ENCODE data around the gene SLC37A1.

Gene SLC37A1

DNA sequence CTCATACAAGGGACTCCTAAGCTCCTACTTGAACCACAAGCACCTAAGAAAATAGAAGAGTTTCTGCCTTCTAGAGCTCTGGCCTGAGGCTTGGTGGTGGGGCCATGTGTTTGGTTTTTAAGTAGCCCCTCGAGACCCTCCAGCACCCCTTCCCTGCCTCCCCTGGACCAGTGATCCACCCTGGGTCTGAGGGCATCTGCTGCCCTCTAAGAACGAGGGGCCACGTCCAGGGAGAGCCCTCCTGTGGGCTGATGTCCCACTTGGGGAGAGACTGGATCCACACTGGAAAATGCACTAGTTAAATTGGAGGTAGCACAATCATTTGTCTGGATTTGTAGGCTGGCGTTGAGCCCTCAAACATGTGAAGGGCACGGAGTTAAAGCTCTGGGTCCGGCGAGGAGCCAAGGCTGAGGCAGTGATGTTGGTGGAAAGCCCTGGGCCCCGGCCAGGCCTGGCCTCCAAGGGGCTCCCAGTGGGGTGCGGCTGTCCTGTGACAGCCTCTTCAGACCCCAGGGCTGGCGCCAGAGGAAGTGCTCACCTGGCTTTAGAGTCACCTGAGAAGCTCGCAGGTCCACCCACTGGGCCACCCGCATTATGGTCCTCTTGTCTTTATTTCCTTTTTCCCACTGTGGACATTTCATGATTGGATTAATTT, 65.2 kb downstream of the SLC37A1 start:
- TF ChIP-seq, protein P1, sequence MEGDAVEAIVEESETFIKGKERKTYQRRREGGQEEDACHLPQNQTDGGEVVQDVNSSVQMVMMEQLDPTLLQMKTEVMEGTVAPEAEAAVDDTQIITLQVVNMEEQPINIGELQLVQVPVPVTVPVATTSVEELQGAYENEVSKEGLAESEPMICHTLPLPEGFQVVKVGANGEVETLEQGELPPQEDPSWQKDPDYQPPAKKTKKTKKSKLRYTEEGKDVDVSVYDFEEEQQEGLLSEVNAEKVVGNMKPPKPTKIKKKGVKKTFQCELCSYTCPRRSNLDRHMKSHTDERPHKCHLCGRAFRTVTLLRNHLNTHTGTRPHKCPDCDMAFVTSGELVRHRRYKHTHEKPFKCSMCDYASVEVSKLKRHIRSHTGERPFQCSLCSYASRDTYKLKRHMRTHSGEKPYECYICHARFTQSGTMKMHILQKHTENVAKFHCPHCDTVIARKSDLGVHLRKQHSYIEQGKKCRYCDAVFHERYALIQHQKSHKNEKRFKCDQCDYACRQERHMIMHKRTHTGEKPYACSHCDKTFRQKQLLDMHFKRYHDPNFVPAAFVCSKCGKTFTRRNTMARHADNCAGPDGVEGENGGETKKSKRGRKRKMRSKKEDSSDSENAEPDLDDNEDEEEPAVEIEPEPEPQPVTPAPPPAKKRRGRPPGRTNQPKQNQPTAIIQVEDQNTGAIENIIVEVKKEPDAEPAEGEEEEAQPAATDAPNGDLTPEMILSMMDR (IDR thresholded peaks at IDR 0.05): no peak

DNA sequence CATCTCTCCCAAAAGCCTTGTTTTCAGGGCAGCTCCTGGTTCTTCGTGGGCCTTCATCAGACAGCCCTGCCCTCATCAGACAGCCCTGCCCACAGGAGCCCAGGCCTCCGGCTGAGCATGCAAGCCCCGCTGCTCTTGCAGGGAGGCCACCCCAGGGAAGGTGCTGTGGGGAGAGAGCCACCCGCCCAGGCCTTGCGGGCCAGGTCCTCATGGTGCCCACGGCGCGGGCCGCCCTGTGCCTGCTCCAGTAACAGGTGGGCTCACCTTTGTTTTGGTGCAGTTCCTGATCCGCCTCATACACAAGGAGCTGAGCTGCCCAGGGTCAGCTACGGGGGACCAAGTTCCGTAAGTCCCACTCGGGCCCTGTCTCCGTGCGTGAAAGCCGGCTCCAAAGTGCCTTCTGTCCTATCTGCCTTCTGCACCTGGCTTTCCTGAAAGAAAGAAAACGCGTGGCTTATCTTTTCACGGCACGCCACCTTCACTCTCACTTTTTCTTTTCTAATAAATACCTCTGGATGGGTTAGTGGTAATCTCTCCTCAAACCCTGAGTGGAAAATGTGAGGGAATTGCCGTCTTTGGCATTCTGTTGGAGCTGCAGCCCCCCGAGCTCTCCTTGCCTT, 65.9 kb downstream of the SLC37A1 start:
- TF ChIP-seq, protein P1 (IDR thresholded peaks at IDR 0.05): no peak

DNA sequence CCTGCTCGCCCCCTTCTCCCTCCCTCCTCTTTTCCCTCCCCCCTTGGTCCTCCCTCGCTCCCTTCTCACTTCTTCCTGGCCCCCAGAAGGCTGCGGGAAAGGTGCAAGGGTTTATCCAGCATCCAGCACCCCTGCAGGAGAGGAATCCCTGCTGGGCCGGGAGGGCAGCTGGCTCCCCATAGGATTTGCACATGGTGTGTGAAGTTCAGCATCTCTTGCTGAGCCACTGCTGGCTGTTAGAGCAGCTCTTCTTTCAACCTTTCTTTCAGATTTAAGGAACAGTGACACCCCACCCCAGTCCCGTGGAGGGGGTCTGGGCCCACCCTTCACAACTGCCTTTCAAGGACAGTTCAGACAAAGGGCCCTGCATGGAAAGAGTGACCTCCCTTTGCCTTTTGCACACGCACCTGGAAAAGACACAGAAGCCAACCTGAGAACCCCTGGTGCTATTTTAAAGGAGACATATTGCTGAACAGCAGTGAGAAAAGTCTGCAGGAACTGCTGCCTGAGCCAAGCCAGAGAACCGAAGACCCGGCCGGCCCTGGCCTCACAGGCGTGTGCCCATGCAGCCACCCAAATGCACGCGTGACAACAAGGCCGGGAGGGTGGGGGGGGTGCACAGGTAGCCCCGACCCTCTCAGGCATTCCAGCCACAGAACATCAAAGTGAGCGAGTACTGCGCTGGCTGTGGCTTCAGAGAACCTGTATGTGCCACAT, 66.6 kb downstream of the SLC37A1 start:
- TF ChIP-seq, protein P1 (IDR thresholded peaks at IDR 0.05): no peak

DNA sequence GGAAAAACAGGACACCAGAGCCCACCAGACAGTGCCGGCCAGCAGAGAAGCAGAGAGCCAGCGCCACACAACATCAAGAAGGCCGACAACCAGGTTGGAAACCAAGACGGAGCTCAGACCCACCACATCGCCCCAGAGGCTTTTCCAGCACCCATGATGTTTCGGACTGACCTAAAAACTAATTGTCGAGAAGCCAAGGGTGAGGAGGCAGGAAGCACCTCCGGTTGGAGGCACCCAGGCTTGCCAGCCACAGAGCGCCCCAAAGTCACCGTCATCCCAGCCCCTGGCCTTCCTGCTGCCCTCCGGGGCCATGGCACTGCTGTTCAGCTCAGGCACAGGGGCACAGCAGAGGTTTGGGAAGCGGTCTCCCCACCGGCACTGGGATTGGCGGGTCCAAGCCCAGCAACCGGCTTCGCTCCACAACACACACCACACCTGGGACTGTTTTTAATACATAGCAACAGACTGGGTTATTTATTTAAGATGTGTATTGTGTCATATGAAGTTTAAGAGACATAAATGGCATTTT, 67.2 kb downstream of the SLC37A1 start:
- TF ChIP-seq, protein P1 (IDR thresholded peaks at IDR 0.05): no peak

DNA sequence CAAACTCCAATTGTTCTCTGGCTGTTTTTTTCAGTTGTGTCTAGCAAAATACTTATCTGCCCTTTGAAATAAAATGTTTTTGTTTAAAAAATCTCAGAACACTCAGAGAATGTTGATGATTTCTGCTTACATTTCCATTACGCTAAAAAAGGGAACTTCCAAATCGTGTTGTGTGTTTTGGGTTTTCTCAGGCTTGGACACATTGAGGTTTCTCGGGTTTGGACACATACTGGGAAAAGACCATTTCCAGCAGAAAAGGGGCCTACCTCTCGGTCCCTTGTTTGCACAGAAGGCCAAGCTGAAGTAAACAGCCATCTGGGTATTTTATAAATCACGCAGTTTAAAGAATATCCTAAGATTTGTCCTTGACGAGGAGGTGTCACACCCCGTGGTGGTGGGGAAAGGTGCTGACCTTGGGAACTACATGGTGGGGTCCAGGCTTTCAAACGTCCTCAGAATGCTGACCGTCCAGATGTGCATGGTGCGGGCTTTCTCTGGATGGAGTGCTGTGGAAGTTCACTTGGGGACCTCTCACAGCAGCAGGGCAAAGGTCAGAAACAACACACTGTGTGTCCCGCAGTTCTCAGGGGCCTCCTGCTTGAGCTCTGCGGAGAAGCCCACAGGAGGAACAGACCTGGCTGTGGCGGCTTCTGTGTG, 67.8 kb downstream of the SLC37A1 start:
- TF ChIP-seq, protein P1 (IDR thresholded peaks at IDR 0.05): no peak

DNA sequence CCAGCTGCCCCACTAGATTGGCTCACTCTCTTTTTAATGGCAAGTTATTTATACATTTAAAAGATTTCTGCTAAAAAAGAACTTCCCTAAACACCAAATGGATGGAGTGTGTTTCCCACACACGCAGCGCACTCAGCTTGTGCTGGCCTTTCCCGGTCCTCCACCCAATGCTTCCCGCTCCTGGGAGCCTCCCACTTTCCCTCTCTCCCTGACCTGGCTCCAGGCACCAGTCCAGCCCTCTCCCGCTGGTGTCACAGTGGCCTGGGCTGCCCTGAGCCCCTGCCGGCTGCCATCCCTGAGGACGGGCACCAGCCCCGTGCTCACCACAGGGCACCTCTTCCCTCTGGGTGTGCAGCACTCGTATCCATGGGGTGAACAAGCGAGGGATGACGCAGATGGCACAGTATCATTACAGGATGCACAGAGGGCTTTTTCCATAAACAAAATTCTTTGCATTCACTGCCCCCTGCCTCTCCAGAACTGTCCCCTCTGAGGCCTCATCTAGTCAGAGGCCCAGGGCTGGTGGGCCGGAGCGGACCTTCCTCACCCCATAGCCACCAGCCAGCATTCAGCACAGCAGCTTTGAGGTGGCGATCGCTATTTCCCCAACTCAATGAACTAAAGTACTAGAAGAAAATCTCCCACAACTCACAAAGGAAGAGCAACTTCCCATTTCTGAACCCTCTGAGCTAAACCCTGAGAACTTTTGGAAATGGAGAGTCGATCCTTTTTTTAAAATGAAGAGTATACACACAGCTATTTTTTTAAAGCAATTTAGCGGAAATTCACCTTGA, 68.5 kb downstream of the SLC37A1 start:
- TF ChIP-seq, protein P1 (IDR thresholded peaks at IDR 0.05): no peak
